OCI-LY7 (cell line): Measurements from ENCODE around the gene CBY3.

Source experiments
- EZH2phosphoT487 ChIP-seq: fragments of 200-600 bp; sonication (generic); IDR thresholded peaks from 2 replicates; pipeline ENCODE4 v1.6.1; 2018; ENCODE audit warnings: low read depth, borderline replicate concordance, mild to moderate bottlenecking, mixed run types, antibody characterized with exemption, low read length, moderate library complexity, mixed read lengths
- TF ChIP-seq, protein P1 (sequence below): fragments of 200-600 bp; sonication (generic); conservative IDR thresholded peaks from 2 replicates; pipeline ENCODE4 v1.5.1; 2014; ENCODE audit warnings: mild to moderate bottlenecking, antibody characterized with exemption, low read length, moderate library complexity, mixed read lengths

DNA sequence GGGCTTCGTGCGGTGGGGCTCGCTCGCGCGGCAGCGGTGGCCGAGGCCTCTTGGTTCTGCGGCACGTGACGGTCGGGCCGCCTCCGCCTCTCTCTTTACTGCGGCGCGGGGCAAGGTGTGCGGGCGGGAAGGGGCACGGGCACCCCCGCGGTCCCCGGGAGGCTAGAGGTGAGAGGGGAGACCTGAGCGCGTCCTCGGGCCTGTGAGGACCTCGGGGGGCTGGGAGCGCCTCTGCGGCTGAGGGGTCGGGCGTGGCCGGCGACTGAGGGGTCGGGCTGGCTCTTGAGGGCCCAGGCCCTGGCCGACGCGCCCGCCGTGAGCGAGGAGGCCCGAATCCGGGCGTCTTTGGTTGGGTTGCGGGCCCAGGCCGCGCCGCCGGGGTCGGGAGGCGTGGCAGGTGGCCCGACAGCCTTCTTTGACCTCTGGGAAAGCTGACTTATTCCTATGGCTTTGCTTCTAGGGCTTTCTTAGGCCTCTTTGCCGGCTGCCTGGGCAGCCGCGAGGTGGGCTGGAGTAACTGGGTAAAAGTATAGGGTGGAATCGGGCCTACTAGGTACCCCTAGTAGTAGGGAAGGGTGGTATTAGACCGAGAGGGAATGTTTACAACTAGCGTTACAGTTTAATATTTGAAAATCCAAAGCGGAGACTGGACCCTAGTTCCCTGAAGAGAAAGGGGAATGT is 18.2 kb upstream of the CBY3 start, which contains the start of gene CANX:
- TF ChIP-seq, protein P1, sequence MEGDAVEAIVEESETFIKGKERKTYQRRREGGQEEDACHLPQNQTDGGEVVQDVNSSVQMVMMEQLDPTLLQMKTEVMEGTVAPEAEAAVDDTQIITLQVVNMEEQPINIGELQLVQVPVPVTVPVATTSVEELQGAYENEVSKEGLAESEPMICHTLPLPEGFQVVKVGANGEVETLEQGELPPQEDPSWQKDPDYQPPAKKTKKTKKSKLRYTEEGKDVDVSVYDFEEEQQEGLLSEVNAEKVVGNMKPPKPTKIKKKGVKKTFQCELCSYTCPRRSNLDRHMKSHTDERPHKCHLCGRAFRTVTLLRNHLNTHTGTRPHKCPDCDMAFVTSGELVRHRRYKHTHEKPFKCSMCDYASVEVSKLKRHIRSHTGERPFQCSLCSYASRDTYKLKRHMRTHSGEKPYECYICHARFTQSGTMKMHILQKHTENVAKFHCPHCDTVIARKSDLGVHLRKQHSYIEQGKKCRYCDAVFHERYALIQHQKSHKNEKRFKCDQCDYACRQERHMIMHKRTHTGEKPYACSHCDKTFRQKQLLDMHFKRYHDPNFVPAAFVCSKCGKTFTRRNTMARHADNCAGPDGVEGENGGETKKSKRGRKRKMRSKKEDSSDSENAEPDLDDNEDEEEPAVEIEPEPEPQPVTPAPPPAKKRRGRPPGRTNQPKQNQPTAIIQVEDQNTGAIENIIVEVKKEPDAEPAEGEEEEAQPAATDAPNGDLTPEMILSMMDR: no peak
- TF ChIP-seq EZH2phosphoT487: no peak
